OCI-LY7 (cell line): ENCODE data around the gene CFAP100. TPM values are rescaled to one million over a fixed set of nuclear protein-coding genes. Genes with fewer than 3 reads are reported as not detected.

ENCODE experiments used
- BruUV-seq: library from RNA; stranded (reverse); fragments of 400-500 nt; replicated peaks from 2 replicates; lab custom pipeline; 2021; lab: Mats Ljungman, UMichigan
- CTCF ChIA-PET: fragments of 300-600 bp; sonication (Branson Sonifier 250); formaldehyde crosslinking; loops from one replicate; lab custom pipeline; 2022; ENCODE audit warnings: antibody characterized with exemption; ENCODE audit not compliant: unreplicated experiment; lab: Charles Lee
- POLR2A ChIA-PET: fragments of 300-600 bp; sonication (Branson Sonifier 250); formaldehyde crosslinking; loops from one replicate; lab custom pipeline; 2022; ENCODE audit warnings: antibody characterized with exemption; lab: Charles Lee
- DNase-seq: peaks from one replicate; pipeline ENCODE4 v3.0.0-alpha.2; 2015; ENCODE audit warnings: low spot score
- H2AFZ ChIP-seq: fragments of 200-600 bp; sonication (generic), shearing (Covaris generic); 2 replicates; pipeline ENCODE4 v1.6.1; 2014; ENCODE audit warnings: mild to moderate bottlenecking, antibody characterized with exemption, low read length, moderate library complexity
- H3K27ac ChIP-seq: fragments of 200-600 bp; sonication (generic); 2 replicates; pipeline ENCODE4 v1.5.1; 2014; ENCODE audit warnings: mixed run types, low read depth, mild to moderate bottlenecking, moderate library complexity, low read length, inconsistent platforms; ENCODE audit not compliant: poor library complexity, severe bottlenecking
- H3K36me3 ChIP-seq: fragments of 200-600 bp; sonication (generic); 2 replicates; pipeline ENCODE4 v1.6.1; 2014; ENCODE audit warnings: mild to moderate bottlenecking, antibody characterized with exemption, low read length, moderate library complexity, mixed read lengths; ENCODE audit not compliant: insufficient read depth
- H3K4me1 ChIP-seq: fragments of 200-600 bp; sonication (generic); 2 replicates; pipeline ENCODE4 v1.5.1; 2014; ENCODE audit warnings: mild to moderate bottlenecking, low read length; ENCODE audit not compliant: insufficient read depth, poor library complexity, severe bottlenecking
- H3K4me2 ChIP-seq: fragments of 200-600 bp; sonication (generic); 2 replicates; pipeline ENCODE4 v1.6.1; 2014; ENCODE audit warnings: mild to moderate bottlenecking, low read length
- H3K4me3 ChIP-seq: fragments of 200-600 bp; sonication (generic); 2 replicates; pipeline ENCODE4 v1.5.1; 2014; ENCODE audit warnings: mild to moderate bottlenecking, low read depth, low read length; ENCODE audit not compliant: poor library complexity, severe bottlenecking
- H3K79me2 ChIP-seq: fragments of 200-600 bp; sonication (generic); 2 replicates; pipeline ENCODE4 v1.6.1; 2016; ENCODE audit warnings: low read depth, mild to moderate bottlenecking, low read length, moderate library complexity, mixed read lengths; ENCODE audit not compliant: insufficient read depth
- H3K9me2 ChIP-seq: fragments of 200-600 bp; sonication (generic); 2 replicates; pipeline ENCODE4 v1.6.1; 2016; ENCODE audit warnings: mild to moderate bottlenecking, low read length, mixed read lengths; ENCODE audit not compliant: insufficient read depth
- H3K9me3 ChIP-seq: fragments of 200-600 bp; sonication (generic); 2 replicates; pipeline ENCODE4 v1.6.1; 2014; ENCODE audit warnings: mild to moderate bottlenecking, mixed run types, low read length, mixed read lengths
- H4K20me1 ChIP-seq: fragments of 200-600 bp; sonication (generic); 2 replicates; pipeline ENCODE4 v1.6.1; 2014; ENCODE audit warnings: mild to moderate bottlenecking, antibody characterized with exemption, low read length, moderate library complexity, mixed read lengths; ENCODE audit not compliant: insufficient read depth
- EZH2phosphoT487 ChIP-seq: fragments of 200-600 bp; sonication (generic); IDR thresholded peaks from 2 replicates; pipeline ENCODE4 v1.6.1; 2018; ENCODE audit warnings: low read depth, borderline replicate concordance, mild to moderate bottlenecking, mixed run types, antibody characterized with exemption, low read length, moderate library complexity, mixed read lengths
- intact Hi-C: fragments of 100-400 bp; cut with micrococcal nuclease; formaldehyde crosslinking; loops from one replicate; pipeline ENCODE4 v1.10.0; 2022; ENCODE audit not compliant: unreplicated experiment
- total RNA-seq, 2 experiments: library from RNA; depleted of rRNA in 1 of 2; stranded (reverse); fragments of >200 nt in 1 of 2; shearing (Covaris generic) in 1 of 2; gene quantifications; 2 replicates each; pipeline ENCODE4 v1.2.3, GENCODE V29; 2014 to 2022
- TF ChIP-seq, protein P1 (sequence below): fragments of 200-600 bp; sonication (generic); conservative IDR thresholded peaks from 2 replicates; pipeline ENCODE4 v1.5.1; 2014; ENCODE audit warnings: mild to moderate bottlenecking, antibody characterized with exemption, low read length, moderate library complexity, mixed read lengths

Gene CFAP100
- total RNA-seq, 2 experiments from 2014 or later: not detected

DNA sequence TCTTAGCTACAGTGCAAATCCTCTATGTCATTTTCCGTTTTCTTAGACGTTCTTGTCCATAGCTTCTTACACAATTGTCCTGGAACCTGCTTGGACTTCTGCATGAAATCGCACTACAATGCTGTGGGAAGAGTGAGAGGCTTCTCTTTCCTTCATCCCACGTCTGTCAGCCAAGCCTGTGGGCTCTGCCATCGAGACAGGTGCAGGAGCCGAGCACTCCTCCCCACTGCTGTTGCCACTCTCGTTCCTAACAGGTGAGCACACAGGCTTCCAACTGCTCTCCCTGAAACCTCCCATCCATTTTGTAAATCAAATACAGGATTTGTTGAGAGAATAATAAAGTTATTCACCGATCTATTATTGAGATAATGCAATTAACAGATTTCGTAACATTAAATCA is 57.5 kb downstream of the CFAP100 start:
- Histone ChIP-seq H3K79me2 (no peaks in the 10 kb centered on the region), H3K4me3 (no peak overlapping the region), H3K9me2 (no peaks in the 10 kb centered on the region), H2AFZ (no peak overlapping the region), H3K27ac (no peak overlapping the region), H3K9me3 (no peaks in the 10 kb centered on the region), H3K36me3 (peaks cover 61% of the 10 kb centered on the region), H3K4me1 (no peaks in the 10 kb centered on the region), H4K20me1 (peaks cover 8% of the 10 kb centered on the region; the same call in 1 of the 2 replicates), H3K4me2 (no peak overlapping the region)
- no TSS peak for BruUV-seq
- POLR2A ChIA-PET: interaction anchor here (0.6 kb wide), 1 partner anchor 43 kb away, joined by 3 read pairs; no protein-coding TSS in a partner anchor
- intact Hi-C loops: no loop called here
- no peak for TF ChIP-seq EZH2phosphoT487
- TF ChIP-seq, protein P1, sequence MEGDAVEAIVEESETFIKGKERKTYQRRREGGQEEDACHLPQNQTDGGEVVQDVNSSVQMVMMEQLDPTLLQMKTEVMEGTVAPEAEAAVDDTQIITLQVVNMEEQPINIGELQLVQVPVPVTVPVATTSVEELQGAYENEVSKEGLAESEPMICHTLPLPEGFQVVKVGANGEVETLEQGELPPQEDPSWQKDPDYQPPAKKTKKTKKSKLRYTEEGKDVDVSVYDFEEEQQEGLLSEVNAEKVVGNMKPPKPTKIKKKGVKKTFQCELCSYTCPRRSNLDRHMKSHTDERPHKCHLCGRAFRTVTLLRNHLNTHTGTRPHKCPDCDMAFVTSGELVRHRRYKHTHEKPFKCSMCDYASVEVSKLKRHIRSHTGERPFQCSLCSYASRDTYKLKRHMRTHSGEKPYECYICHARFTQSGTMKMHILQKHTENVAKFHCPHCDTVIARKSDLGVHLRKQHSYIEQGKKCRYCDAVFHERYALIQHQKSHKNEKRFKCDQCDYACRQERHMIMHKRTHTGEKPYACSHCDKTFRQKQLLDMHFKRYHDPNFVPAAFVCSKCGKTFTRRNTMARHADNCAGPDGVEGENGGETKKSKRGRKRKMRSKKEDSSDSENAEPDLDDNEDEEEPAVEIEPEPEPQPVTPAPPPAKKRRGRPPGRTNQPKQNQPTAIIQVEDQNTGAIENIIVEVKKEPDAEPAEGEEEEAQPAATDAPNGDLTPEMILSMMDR: no peak
- CTCF ChIA-PET: interaction anchor here (0.6 kb wide), 1 partner anchor 12 kb away, joined by 3 read pairs; no protein-coding TSS in a partner anchor
- DNase-seq: no peak

DNA sequence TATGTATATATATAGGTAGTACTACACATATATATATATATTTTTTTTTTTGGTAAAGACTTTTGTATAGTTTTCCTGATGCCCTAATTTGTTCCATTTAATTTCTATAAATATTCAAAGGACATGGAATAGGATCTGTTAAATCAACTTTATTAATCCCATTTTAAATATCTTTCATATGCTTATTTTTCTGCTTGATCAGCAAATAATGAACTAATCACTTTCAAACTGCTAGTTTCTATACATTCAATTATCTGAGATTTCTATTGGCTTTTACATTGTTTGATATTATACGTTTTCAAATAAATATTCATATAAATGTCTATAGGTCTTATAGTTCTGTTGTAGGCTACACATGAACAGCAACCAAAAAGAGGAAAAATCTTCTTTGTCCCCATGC is 59.3 kb downstream of the CFAP100 start:
- no peaks in the 10 kb centered on the region for H3K9me2 ChIP-seq
- TF ChIP-seq EZH2phosphoT487: no peak
- TF ChIP-seq, protein P1: no peak
- peaks cover 8% of the 10 kb centered on the region; the same call in 1 of the 2 replicates for H4K20me1 ChIP-seq
- H3K9me3 ChIP-seq: no peaks in the 10 kb centered on the region
- BruUV-seq: no TSS peak
- ChIA-PET POLR2A (no interaction called here), CTCF (no interaction called here)
- H2AFZ ChIP-seq: no peak overlapping the region
- H3K79me2 ChIP-seq: no peaks in the 10 kb centered on the region
- no peak overlapping the region for H3K4me2 ChIP-seq
- peaks cover 78% of the 10 kb centered on the region for H3K36me3 ChIP-seq
- H3K4me3 ChIP-seq: no peak overlapping the region
- H3K27ac ChIP-seq: no peak overlapping the region
- no peaks in the 10 kb centered on the region for H3K4me1 ChIP-seq
- no peak for DNase-seq
- intact Hi-C loops: no loop called here

DNA sequence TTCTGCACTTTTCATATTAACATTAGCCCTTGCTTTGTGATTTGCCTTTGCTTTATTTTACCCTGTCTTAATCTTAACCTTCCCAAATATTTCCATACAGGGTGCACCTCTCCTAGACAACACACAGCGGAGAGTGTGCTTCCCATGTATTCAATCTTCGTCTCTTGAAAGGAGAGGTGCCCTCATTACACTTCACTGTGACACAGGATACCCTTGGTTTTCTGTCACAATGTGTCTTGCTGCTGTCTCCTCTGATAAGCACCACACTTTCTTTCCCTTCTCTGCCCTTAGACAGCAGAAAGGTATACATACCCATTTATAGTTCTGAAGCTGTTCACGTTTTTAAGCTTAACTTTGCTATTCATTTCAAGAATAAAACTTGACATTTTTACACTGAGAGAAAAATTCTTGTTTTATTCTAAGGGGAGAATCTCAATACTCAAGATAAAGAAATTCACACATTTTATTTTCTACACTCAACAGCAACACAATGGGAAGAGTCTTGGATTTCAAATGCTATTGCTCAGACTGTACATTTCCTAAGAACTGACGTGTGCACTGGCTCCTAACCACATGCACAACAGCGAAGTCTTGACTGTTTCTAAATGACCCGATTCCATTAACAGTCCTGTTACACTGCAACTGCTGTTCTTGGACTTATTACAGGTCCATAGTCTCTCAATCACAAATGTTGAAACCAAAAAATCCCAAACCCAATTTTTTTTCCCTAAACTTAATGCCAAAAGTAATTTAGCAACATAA is 59.9 kb downstream of the CFAP100 start:
- Histone ChIP-seq H3K9me2 (no peaks in the 10 kb centered on the region), H3K79me2 (no peaks in the 10 kb centered on the region), H2AFZ (no peak overlapping the region), H3K4me2 (no peak overlapping the region), H3K36me3 (peaks cover 84% of the 10 kb centered on the region), H3K4me1 (no peaks in the 10 kb centered on the region), H4K20me1 (peaks cover 8% of the 10 kb centered on the region; the same call in 1 of the 2 replicates), H3K4me3 (no peak overlapping the region), H3K27ac (no peak overlapping the region), H3K9me3 (no peaks in the 10 kb centered on the region)
- TF ChIP-seq EZH2phosphoT487: no peak
- TF ChIP-seq, protein P1: no peak
- intact Hi-C loops: no loop called here
- CTCF ChIA-PET: no interaction called here
- BruUV-seq: TSS peak; percentile 20
- POLR2A ChIA-PET: no interaction called here
- no peak for DNase-seq
